Activated T-helper 1 cell treated with Interleukin-2 at 50 U/mL for 16 hours (primary cell): ENCODE measurements around the gene ZNF236.

Source experiments
- DNase-seq: peaks from one replicate; pipeline ENCODE4 v3.0.0-alpha.2; 2020; ENCODE audit warnings: low read depth

ZNF236 gene

GRCh38 chr18:76973520-76974266 lies 151.3 kb downstream of the ZNF236 start:
- no peak for DNase-seq

DNA sequence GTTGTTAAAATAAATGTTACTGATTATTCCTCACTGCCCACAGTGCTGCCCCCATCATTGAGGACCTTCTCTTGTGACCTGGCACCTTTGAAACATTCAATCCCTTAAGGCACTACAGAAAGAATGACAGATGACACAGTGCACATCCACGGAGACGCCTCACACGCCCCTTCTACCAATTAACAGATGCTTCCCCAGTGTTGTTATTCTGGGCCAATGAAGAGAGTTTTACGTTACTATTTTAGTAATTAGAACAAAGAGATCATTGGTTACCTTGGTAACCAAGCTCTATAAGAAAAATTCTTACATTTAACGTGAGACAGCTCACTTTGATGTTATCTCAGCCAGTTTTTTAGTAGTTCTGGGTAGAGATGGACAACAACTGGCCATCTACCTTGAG lies 152.0 kb downstream of the ZNF236 start:
- no peak for DNase-seq

DNA sequence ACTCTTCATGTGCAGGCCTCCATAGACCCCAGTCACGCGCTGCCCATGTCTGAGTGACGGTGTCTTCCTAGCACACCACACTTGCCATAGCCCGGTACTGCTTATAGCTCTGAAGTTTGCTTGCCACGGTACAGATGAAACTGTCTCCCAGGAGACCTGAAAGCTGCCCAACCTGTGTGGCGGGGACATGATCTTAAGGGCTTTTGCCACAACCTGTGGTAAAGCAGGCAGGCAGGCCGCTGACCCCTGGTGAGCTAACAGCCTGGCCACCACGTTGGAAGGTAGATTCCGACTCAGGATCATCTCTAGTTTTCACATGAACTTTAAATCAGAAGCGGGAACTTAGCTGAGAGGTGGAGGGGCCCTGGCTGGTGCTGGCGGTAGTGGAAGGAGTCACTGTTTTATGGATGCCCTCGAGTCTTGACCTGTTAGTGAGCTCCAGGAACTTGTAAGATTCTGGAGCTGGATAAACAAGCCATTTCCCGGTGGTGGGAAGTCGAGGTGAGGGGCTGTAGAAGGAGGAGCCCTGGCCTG lies 153.3 kb downstream of the ZNF236 start:
- no peak for DNase-seq

DNA sequence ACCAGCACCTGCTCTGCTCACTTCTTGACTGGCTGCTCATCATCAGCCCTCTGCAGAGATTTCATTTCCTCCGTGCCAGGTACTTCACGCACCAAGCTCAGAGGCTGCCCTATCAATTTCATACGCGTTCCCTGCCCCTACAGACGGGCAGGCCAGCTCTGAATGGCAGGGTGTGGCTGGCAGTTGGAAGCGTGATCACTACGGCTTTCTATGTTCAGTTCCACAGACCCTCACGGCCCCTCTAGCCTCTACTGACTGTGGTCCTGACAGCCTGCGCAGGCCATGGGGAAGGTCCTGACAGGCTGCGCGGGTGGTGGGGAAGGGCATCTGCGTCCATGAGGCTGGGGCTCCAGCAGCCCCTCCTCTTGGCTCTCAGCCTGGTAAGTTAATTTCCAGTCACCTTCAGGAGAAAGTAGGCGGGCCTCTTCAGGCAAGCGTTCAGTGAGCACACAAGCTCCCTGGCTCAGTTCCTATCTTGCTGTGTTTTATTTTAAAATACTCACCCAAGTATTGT lies 154.8 kb downstream of the ZNF236 start:
- DNase-seq: no peak

- DNase-seq: no peak
Measured at GRCh38 chr18:76977684-76978232, 155.4 kb downstream of the ZNF236 start.

DNA sequence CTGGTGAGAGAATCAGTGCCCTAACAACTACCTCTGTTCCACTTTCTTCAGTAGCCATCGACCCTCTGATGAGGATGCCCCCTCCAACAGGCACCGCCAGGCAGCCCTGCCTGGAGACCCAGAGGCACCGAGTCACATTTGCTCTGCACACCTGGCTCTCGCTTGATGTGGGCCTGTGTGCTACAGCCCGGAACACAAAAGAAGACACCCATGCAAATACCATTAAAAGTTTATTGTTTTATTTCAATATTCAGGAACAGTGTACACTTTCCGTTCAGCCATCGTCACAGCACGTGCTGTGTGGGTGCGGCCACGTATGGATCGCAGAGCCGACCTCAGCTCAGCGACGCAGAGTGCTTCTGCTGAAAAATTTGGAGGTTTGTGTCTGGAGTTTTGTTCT lies 156.3 kb downstream of the ZNF236 start:
- DNase-seq: no peak

DNA sequence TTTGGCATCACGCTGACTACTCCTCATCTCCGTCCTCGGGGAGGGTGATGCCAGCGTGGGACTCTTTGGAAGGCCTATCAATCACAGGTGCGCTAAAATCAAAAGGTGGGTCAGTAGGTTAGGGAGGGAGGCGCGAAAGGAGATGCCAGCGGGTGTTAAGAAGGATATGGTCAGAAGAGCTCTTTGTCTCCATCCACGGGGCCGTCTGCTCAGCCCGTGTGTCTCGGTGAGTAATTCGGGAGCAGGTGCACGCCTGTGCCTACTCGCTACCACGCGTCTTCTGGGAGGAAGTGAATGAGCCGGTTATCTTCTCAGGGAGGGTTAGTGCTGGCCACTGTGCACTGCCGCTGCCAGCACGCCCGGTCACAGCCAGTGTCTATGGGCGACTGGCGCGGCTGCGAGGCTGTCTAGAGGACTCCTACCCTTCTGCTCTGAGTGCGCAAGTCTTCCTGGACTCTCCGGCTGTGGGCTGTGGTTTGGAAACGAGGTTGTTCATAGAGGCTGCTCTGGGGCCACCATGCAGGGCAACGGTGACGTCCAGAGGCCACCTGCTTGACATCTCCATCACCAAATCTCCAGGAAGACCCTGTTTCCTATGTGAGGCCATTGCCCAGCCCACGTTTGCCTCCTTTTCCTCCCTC lies 156.9 kb downstream of the ZNF236 start:
- DNase-seq: no peak

DNA sequence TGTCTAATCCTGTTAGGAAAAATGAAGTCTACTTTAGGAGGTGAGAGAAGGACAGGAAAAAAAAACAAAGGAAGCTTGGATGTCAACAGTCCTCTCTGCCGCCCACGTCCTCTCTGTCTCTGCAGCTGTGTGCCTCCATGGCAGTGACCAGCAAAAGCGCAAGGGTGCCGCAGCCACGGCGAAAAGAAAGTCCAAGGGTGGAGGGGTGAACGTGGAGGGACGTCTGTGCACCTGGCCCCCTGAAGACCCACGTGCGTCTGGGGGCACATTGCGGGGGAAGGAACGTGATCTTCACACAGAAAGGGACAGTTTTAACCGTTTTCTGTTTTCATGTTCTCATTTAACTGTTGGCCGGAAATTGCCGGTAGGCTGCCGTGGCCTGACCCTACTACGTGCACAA lies 157.5 kb downstream of the ZNF236 start:
- no peak for DNase-seq

DNA sequence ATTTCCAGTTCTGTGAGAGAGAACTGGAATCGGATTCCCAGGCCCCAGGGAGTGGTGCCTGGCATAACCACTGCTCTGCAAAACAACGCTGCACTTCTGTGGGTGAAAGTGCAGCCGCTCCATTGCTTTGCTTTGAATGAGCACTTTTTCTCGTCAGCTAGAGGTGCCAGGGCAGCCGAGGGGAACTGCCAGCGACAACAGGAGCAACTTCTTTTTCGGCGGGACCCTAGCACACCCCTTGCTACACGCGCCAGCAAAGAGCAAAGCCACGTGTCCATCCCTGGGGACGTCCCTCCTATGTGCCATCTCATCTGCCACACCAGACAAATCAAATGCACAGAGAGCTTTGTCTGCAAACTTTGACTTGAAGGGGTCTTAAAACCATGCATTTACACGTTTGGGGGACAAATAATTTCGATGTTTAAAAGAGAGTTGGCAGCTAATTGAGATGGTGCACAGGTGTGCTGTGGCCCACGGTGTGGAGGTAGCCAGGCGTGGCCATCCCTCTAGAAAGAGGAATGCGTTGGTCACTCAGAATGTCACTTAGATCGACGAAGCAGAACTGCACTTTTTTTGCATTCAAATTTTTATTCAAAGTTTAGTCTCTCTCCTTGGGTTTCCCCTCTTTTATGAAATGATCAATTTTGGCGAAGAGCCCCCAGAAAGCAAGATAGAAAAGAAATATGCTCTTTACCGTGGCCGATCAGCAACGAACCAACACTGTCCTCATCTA lies 158.5 kb downstream of the ZNF236 start:
- DNase-seq: no peak

GRCh38 chr18:76981396-76981968 lies 159.1 kb downstream of the ZNF236 start:
- no peak for DNase-seq

DNA sequence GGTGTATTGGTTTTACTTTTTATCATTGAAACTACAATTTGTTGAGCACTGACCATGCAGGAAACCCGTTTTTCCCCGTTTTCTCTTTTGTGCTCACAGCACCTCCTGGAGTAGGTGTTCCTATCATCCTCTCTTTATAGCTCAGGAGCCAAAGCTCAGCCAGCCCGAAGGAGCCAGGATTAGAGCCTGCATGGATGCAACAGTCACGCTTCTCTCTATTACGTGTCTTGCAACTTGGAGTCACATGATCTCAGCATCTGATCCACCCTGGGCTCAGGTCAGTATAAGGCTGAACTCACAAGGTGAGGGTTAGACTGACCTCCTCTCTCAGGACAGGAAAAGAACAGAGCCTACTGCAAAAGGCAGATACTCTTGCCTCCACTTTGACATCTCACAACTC lies 159.7 kb downstream of the ZNF236 start:
- DNase-seq: no peak

- peak; percentile 67 for DNase-seq
Measured at GRCh38 chr18:76982841-76983583, 160.7 kb downstream of the ZNF236 start.

DNA sequence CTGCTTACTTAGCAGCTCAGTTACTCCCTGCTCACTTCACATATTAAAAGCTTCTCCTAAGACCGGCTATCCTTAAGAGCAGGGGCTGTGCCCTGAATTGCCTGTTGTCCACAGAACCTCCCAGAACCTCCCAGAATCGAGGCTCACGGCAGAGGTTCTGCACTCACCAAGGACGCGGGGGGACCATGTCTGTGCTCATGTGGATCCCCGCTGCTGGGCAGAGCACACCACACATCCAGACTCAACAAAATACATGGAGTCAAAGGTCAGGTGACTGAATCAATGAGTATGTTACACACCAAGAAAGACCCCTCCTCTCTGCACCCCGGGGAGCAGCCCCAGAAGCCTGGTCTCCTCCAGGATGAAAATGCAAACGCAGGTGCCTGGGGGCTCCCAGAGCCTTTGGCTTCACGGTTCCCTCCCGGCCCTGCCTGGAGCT lies 161.3 kb downstream of the ZNF236 start:
- DNase-seq: no peak

GRCh38 chr18:76984193-76985155 lies 162.1 kb downstream of the ZNF236 start:
- DNase-seq: no peak

- DNase-seq: no peak
Measured at GRCh38 chr18:76985156-76985950, 163.0 kb downstream of the ZNF236 start.

- no peak for DNase-seq
Measured at GRCh38 chr18:76985951-76986236, 163.5 kb downstream of the ZNF236 start.

DNA sequence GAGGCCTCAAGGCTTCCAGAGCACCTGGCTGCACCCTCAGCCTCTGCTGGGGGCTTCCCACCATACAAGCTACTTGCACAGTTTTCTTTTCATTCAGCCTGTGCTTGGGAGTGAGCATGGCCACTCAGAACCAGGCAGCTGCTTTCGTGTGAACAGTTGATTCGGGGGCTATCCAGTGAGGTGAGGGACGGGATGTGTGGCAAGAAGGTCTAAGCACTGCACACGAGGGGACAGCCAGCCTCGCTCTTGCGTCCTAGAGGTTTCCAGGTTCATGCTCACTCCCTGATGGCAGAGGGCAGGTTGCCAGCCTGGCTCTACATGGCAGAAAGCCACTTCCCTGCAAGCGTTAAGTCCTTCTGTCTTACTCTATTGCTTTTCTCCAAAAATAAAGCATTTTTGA lies 164.0 kb downstream of the ZNF236 start:
- DNase-seq: no peak

GRCh38 chr18:76988031-76988826 lies 165.9 kb downstream of the ZNF236 start:
- no peak for DNase-seq
